ENCODE data around the gene RPL15.

RPL15 gene

DNA sequence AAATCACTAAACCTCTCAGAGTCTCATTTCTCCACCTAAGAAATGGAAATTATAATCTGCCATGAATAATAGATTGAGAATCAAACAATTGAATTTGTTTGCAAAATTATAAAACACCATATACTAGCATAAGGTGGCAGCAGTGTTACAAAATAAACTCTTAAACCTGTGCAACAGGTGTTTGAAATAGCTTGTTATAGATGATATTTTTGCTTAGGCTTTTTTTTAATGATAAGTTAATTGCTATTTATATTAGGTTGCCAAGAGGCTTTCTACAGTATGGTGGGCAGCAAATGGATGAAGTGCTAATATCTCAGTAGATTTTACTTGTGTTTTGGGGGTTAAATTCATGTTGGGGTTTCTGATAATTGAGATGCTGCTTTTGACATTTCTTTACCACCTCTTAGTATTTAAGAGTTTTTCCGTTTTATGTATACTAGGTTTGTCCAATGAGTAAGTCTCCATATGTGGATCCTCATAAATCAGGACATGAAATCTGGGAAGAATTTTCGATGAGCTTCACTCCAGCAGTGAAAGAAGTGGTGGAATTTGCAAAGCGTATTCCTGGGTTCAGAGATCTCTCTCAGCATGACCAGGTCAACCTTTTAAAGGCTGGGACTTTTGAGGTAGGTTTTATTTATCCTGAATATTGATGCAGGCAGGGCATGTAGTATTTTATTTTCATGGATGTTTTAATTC is 47.8 kb downstream of the RPL15 start:
- H3K36me3 ChIP-seq (ENCODE audit: control insufficient read depth in 1 of 2, insufficient read depth in 2 of 2, low read length in 2 of 2), result peaks cover 29 to 32% of the 10 kb centered on the region in 2 donors

DNA sequence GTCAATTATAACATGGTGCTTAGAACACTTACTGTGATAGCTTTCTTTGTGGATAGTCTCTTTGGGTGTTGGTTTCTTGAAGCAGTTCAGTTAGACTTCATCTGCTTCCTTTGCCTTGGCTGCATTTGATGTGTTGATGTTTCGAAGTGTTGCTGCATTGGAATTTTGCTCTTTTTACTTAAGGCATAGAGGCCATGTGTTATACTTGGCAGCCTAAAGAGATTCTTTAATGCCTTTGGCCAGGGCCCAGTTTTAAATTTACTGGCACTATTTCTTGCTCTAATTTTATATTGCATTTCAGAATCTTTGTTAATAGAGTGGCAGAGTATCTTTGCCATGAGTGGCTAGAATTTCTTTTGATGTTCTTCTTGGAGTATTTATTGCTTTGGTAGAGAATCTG is 49.4 kb downstream of the RPL15 start:
- no peak overlapping the region for H3K4me3 ChIP-seq (ENCODE audit: low read depth in 1 of 2, low read length in 2 of 2)
- H3K27ac ChIP-seq (ENCODE audit: low read length), result peak overlapping the region; percentile 18
- no peaks in the 10 kb centered on the region for H3K9me3 ChIP-seq (ENCODE audit: control insufficient read depth in 1 of 2, low read length in 2 of 2)
- peaks cover 24 to 25% of the 10 kb centered on the region in 2 donors for H3K36me3 ChIP-seq (ENCODE audit: control insufficient read depth in 1 of 2, insufficient read depth in 2 of 2, low read length in 2 of 2)
- peaks cover 0 to 17% of the 10 kb centered on the region in 2 donors for H3K4me1 ChIP-seq (ENCODE audit: control insufficient read depth in 1 of 2, insufficient read depth in 2 of 2, low read length in 2 of 2)
- no peaks in the 10 kb centered on the region for H3K27me3 ChIP-seq (ENCODE audit: low read depth, low read length)

More for the DNA sequence above, 47.8 kb downstream of the RPL15 start:
- peaks cover 0 to 17% of the 10 kb centered on the region in 2 donors for H3K4me1 ChIP-seq (ENCODE audit: control insufficient read depth in 1 of 2, insufficient read depth in 2 of 2, low read length in 2 of 2)
- no peak overlapping the region for H3K27ac ChIP-seq (ENCODE audit: low read length)
- no peak overlapping the region for H3K4me3 ChIP-seq (ENCODE audit: low read depth in 1 of 2, low read length in 2 of 2)
- no peaks in the 10 kb centered on the region for H3K9me3 ChIP-seq (ENCODE audit: control insufficient read depth in 1 of 2, low read length in 2 of 2)
- no peaks in the 10 kb centered on the region for H3K27me3 ChIP-seq (ENCODE audit: low read depth, low read length)

DNA sequence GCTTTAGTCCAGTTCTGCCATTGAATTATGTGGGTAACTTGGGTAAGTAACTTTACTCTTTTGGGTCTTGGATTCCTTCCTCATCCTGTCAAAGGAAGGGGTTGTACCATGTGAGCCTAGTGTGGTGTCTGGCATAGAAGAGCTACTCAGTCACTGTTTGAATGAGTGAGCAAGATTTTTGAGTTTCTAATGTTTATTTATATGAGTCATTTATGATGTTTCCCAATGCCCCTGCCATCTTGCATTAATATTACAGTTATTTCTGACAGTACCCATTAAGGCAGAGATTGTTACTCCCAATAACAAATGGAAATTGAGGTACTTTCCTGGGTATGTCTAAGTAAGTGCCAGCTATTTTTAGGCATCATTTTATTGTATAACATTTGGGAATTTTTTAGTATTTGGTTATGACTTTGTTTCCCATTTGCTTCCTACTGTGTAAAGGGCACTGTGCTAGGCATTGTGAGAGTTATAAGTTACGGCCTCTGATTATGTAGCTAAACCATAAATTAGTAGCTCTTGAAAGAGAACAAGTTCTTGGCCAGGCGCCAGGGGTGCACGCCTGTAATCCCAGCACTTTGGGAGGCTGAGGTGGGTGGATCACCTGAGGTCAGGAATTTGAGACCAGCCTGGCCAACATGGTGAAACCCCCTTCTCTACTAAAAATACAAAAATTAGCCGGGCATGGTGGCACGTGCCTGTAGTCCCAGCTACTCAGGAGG is 51.7 kb downstream of the RPL15 start:
- peaks cover 16 to 28% of the 10 kb centered on the region in 2 donors for H3K36me3 ChIP-seq (ENCODE audit: control insufficient read depth in 1 of 2, insufficient read depth in 2 of 2, low read length in 2 of 2)
- no peaks in the 10 kb centered on the region for H3K9me3 ChIP-seq (ENCODE audit: control insufficient read depth in 1 of 2, low read length in 2 of 2)
- peaks cover 0 to 17% of the 10 kb centered on the region in 2 donors for H3K4me1 ChIP-seq (ENCODE audit: control insufficient read depth in 1 of 2, insufficient read depth in 2 of 2, low read length in 2 of 2)
- no peak overlapping the region for H3K4me3 ChIP-seq (ENCODE audit: low read depth in 1 of 2, low read length in 2 of 2)
- no peaks in the 10 kb centered on the region for H3K27me3 ChIP-seq (ENCODE audit: low read depth, low read length)
- no peak overlapping the region for H3K27ac ChIP-seq (ENCODE audit: low read length)

DNA sequence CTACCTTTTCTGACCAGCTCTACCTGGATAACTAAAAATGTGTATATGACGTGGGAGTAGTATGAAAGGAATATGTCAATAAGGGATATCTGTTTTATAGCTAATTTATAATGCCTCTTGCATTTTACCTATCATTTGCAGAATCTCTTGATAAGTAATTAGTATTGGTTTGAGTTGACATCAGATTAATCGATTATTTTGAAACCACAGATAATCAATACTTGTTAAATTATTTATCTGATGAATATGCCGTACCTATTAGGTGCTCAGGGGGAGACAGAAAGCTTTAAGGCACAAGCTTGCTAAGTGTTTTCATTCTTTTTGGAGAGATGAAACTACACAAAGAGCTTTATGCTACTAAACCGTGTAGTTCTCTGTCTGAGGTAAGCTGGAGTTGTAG is 52.5 kb downstream of the RPL15 start:
- Histone ChIP-seq H3K36me3 (ENCODE audit: control insufficient read depth in 1 of 2, insufficient read depth in 2 of 2, low read length in 2 of 2) (peaks cover 16 to 28% of the 10 kb centered on the region in 2 donors), H3K27me3 (ENCODE audit: low read depth, low read length) (no peaks in the 10 kb centered on the region), H3K4me3 (ENCODE audit: low read depth in 1 of 2, low read length in 2 of 2) (no peak overlapping the region), H3K4me1 (ENCODE audit: control insufficient read depth in 1 of 2, insufficient read depth in 2 of 2, low read length in 2 of 2) (peaks cover 0 to 17% of the 10 kb centered on the region in 2 donors), H3K27ac (ENCODE audit: low read length) (no peak overlapping the region), H3K9me3 (ENCODE audit: control insufficient read depth in 1 of 2, low read length in 2 of 2) (no peaks in the 10 kb centered on the region)
